Vagina (tissue), 2 donors: ENCODE measurements around the gene TTC7B. TPM values are rescaled to one million over a fixed set of nuclear protein-coding genes. Genes with fewer than 3 reads are reported as not detected.

Experiments
- DNase-seq, 2 donors: peaks; one replicate each; pipeline ENCODE4 v3.0.0-alpha.2; 2017; ENCODE audit errors: extremely low spot score in 2 of 2
- H3K27ac ChIP-seq: fragments of 200-600 bp; sonication (generic); one replicate; pipeline ENCODE4 v1.5.1; 2019
- H3K27me3 ChIP-seq: fragments of 200-600 bp; sonication (generic); one replicate; pipeline ENCODE4 v1.5.1; 2019
- H3K36me3 ChIP-seq, 2 donors: fragments of 200-600 bp; sonication (generic); one replicate each; pipeline ENCODE4 v1.5.1; 2017 to 2019
- H3K4me1 ChIP-seq: fragments of 200-600 bp; sonication (generic); one replicate; pipeline ENCODE4 v1.5.1; 2019
- H3K4me3 ChIP-seq, 2 donors: fragments of 200-600 bp; sonication (generic); 1 replicate in 1 of 2; 2 replicates in 1 of 2; pipeline ENCODE4 v1.5.1; 2016 to 2019
- H3K9me3 ChIP-seq: fragments of 200-600 bp; sonication (generic); one replicate; pipeline ENCODE4 v1.5.1; 2019
- CTCF ChIP-seq, 3 experiments: fragments of 450-650 bp in 2 of 3; fragments of 200-600 bp in 1 of 3; sonication (generic) in 1 of 3; IDR thresholded peaks; one replicate each; pipeline ENCODE4 v1.5.1; 2017 to 2019; ENCODE audit warnings: antibody characterized with exemption in 3 of 3, mild to moderate bottlenecking in 2 of 3, moderate library complexity in 2 of 3
- POLR2A ChIP-seq, 2 donors: fragments of 450-650 bp; IDR thresholded peaks; one replicate each; pipeline ENCODE4 v1.6.1; 2017; ENCODE audit warnings: antibody characterized with exemption in 2 of 2, mild to moderate bottlenecking in 2 of 2, moderate library complexity in 2 of 2
- POLR2AphosphoS5 ChIP-seq, 2 donors: sonication (generic); formaldehyde crosslinking; IDR thresholded peaks; one replicate each; pipeline ENCODE4 v1.9.0; 2017; ENCODE audit warnings: antibody characterized with exemption in 2 of 2, mild to moderate bottlenecking in 2 of 2, low read depth in 1 of 2; ENCODE audit not compliant: insufficient read depth in 1 of 2
- intact Hi-C: fragments of 100-400 bp; cut with DNase I; formaldehyde crosslinking; loops from one replicate; pipeline ENCODE4 v1.15.1; 2023
- total RNA-seq: library from RNA; depleted of rRNA; stranded (reverse); fragments of >200 nt; gene quantifications from one replicate; pipeline ENCODE4 v1.2.3, GENCODE V29; 2016

TTC7B gene
- total RNA-seq, 1 donor from 2014 or later: 56.0 TPM

- no peaks in the 10 kb centered on the region for H3K36me3 ChIP-seq
- intact Hi-C loops: no loop called here
- DNase-seq: no peak
- TF ChIP-seq CTCF (IDR thresholded peaks at IDR 0.05): no peak
- no peak for TF ChIP-seq POLR2A (IDR thresholded peaks at IDR 0.05)
- no peak for TF ChIP-seq POLR2AphosphoS5 (IDR thresholded peaks at IDR 0.05; ENCODE audit: insufficient read depth in 1 of 2, low read depth in 1 of 2)
- H3K4me3 ChIP-seq: no peak overlapping the region
- H3K27ac ChIP-seq: no peak overlapping the region
- no peaks in the 10 kb centered on the region for H3K27me3 ChIP-seq
- peaks cover 6% of the 10 kb centered on the region for H3K4me1 ChIP-seq
- H3K9me3 ChIP-seq: no peaks in the 10 kb centered on the region
These were observed 272.4 kb downstream of the TTC7B start for GRCh38 chr14:90543876-90544275.

- DNase-seq: no peak
- H3K27me3 ChIP-seq: no peaks in the 10 kb centered on the region
- H3K4me1 ChIP-seq: peaks cover 10% of the 10 kb centered on the region
- no peaks in the 10 kb centered on the region for H3K36me3 ChIP-seq
- no peak overlapping the region for H3K4me3 ChIP-seq
- intact Hi-C loops: no loop called here
- H3K27ac ChIP-seq: no peak overlapping the region
- TF ChIP-seq POLR2A (IDR thresholded peaks at IDR 0.05): no peak
- no peak for TF ChIP-seq POLR2AphosphoS5 (IDR thresholded peaks at IDR 0.05; ENCODE audit: insufficient read depth in 1 of 2, low read depth in 1 of 2)
- TF ChIP-seq CTCF (IDR thresholded peaks at IDR 0.05): no peak
- H3K9me3 ChIP-seq: no peaks in the 10 kb centered on the region
These were observed 275.1 kb downstream of the TTC7B start for GRCh38 chr14:90541076-90541634.

- Histone ChIP-seq H3K36me3 (no peaks in the 10 kb centered on the region), H3K9me3 (no peaks in the 10 kb centered on the region), H3K27me3 (no peaks in the 10 kb centered on the region), H3K4me1 (peaks cover 8% of the 10 kb centered on the region), H3K4me3 (no peak overlapping the region), H3K27ac (no peak overlapping the region)
- intact Hi-C loops: no loop called here
- no peak for DNase-seq
- TF ChIP-seq CTCF (IDR thresholded peaks at IDR 0.05) (no peak), POLR2AphosphoS5 (IDR thresholded peaks at IDR 0.05; ENCODE audit: insufficient read depth in 1 of 2, low read depth in 1 of 2) (no peak), POLR2A (IDR thresholded peaks at IDR 0.05) (no peak)
These were observed 275.8 kb downstream of the TTC7B start for GRCh38 chr14:90540437-90540836.

- Histone ChIP-seq H3K4me1 (peaks cover 8% of the 10 kb centered on the region), H3K9me3 (no peaks in the 10 kb centered on the region), H3K27me3 (no peaks in the 10 kb centered on the region), H3K27ac (no peak overlapping the region), H3K36me3 (no peaks in the 10 kb centered on the region), H3K4me3 (no peak overlapping the region)
- no peak for DNase-seq
- TF ChIP-seq POLR2A (IDR thresholded peaks at IDR 0.05) (no peak), CTCF (IDR thresholded peaks at IDR 0.05) (no peak), POLR2AphosphoS5 (IDR thresholded peaks at IDR 0.05; ENCODE audit: insufficient read depth in 1 of 2, low read depth in 1 of 2) (no peak)
- intact Hi-C loops: no loop called here
These were observed 276.2 kb downstream of the TTC7B start for GRCh38 chr14:90539996-90540395.

- no peaks in the 10 kb centered on the region for H3K36me3 ChIP-seq
- H3K4me1 ChIP-seq: peaks cover 8% of the 10 kb centered on the region
- no peaks in the 10 kb centered on the region for H3K9me3 ChIP-seq
- no peak overlapping the region for H3K27ac ChIP-seq
- intact Hi-C loops: no loop called here
- H3K27me3 ChIP-seq: no peaks in the 10 kb centered on the region
- no peak for DNase-seq
- no peak for TF ChIP-seq POLR2A (IDR thresholded peaks at IDR 0.05)
- TF ChIP-seq POLR2AphosphoS5 (IDR thresholded peaks at IDR 0.05; ENCODE audit: insufficient read depth in 1 of 2, low read depth in 1 of 2): no peak
- no peak for TF ChIP-seq CTCF (IDR thresholded peaks at IDR 0.05)
- H3K4me3 ChIP-seq: no peak overlapping the region
These were observed 276.8 kb downstream of the TTC7B start for GRCh38 chr14:90539496-90539775.
